PC-3 (cell line): ENCODE data around the gene LYL1.

Experiments
- EZH2phosphoT487 ChIP-seq: fragments of 300-600 bp; sonication (generic); IDR thresholded peaks from 2 replicates; pipeline ENCODE4 v1.6.1; 2018; ENCODE audit warnings: mild to moderate bottlenecking, antibody characterized with exemption, low read length, borderline replicate concordance
- TF ChIP-seq, protein P1 (sequence below): fragments of 300-600 bp; sonication (generic); conservative IDR thresholded peaks from 2 replicates; pipeline ENCODE4 v1.5.1; 2017; ENCODE audit warnings: antibody characterized with exemption, low read depth, mild to moderate bottlenecking, low read length

DNA sequence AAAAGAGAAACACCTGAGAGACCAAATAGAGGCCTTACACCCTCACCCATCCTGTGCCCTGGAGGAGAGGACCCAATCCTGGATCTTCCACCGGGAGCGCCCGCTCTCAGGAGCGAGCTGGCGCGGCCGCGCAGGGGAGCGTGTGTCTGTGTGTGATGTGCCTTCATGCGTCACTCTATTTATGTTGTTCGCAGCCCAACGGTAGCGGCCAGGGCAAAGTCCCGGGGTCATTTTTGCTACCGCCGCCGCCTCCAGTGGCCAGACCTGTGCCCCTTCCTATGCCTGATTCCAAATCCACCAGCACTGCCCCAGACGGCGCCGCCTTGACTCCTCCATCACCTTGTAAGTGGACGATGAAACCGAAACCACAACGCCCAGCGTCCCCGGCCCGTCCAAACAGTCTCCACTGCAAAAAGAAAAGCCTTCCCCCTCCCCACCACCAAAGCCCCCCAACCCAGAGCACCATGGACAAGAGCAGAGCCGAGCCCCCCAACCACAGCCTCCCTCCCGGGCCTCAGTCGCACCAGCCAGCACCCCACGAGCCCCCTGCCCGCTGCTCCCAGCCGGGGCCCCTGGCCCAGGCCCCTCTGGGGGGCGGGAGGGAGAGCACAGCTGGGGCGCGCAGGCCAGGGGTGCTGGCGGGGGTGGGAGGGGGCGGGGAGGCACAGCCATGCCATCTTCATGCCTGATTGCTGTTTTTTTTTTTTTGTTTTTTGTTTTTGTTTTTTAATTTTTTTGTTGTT lies 14.7 kb downstream of the LYL1 start:
- TF ChIP-seq, protein P1, sequence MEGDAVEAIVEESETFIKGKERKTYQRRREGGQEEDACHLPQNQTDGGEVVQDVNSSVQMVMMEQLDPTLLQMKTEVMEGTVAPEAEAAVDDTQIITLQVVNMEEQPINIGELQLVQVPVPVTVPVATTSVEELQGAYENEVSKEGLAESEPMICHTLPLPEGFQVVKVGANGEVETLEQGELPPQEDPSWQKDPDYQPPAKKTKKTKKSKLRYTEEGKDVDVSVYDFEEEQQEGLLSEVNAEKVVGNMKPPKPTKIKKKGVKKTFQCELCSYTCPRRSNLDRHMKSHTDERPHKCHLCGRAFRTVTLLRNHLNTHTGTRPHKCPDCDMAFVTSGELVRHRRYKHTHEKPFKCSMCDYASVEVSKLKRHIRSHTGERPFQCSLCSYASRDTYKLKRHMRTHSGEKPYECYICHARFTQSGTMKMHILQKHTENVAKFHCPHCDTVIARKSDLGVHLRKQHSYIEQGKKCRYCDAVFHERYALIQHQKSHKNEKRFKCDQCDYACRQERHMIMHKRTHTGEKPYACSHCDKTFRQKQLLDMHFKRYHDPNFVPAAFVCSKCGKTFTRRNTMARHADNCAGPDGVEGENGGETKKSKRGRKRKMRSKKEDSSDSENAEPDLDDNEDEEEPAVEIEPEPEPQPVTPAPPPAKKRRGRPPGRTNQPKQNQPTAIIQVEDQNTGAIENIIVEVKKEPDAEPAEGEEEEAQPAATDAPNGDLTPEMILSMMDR: no peak
- no peak for TF ChIP-seq EZH2phosphoT487
